Measurements from ENCODE around the gene GCGR. TPM values are rescaled to one million over a fixed set of nuclear protein-coding genes. Genes with fewer than 3 reads are reported as not detected.

The GCGR gene
- total and polyA plus RNA-seq, 2 of the 13 experiments (the other 11 are each of a cell fraction or from before 2014, with no cell fraction given), result 0.04 to 0.13 TPM

GRCh38 chr17:81842725-81843504 is 39.0 kb downstream of the GCGR start (continued):
- TF ChIP-seq ZNF768 (CRISPR knock-in tag; IDR thresholded peaks at IDR 0.05) (0 out of 2 replicates have a peak, but pooled peaks have one; percentile 2), ZNF772 (CRISPR knock-in tag; IDR thresholded peaks at IDR 0.05) (0 out of 2 replicates have a peak, but pooled peaks have one; percentile 45), MTERF4 (CRISPR knock-in tag; IDR thresholded peaks at IDR 0.05) (0 out of 2 replicates have a peak, but pooled peaks have one; percentile 27), NCOR1 (IDR thresholded peaks at IDR 0.05; ENCODE audit: borderline replicate concordance, low read length) (no peak), POLR2A (IDR thresholded peaks at IDR 0.05; ENCODE audit: insufficient read depth in 1 of 2, low read depth in 2 of 2, low read length in 2 of 2) (peak in 1 of 2 experiments; percentile 64; a peak in 3 of 4 replicates), AGO2 (optimal IDR thresholded peaks at IDR 0.05; ENCODE audit: low read depth, low read length) (peak; percentile 97), ZNF383 (CRISPR knock-in tag; IDR thresholded peaks at IDR 0.05; ENCODE audit: borderline replicate concordance) (no peak), YY1 (IDR thresholded peaks at IDR 0.05; ENCODE audit: insufficient read depth, insufficient replicate concordance, low read depth, low read length) (no peak), ZNF121 (CRISPR knock-in tag; IDR thresholded peaks at IDR 0.05) (0 out of 2 replicates have a peak, but pooled peaks have one; percentile 2), FIP1L1 (IDR thresholded peaks at IDR 0.05; ENCODE audit: borderline replicate concordance, insufficient read depth, low read depth, low read length) (0 out of 2 replicates have a peak, but pooled peaks have one; percentile 66), POLR2AphosphoS2 (IDR thresholded peaks at IDR 0.05; ENCODE audit: low read depth, low read length) (peak; percentile 95), ZNF572 (CRISPR knock-in tag; IDR thresholded peaks at IDR 0.05) (peak; percentile 82; the same call in 1 of the 2 replicates), BORCS8-MEF2B (CRISPR knock-in tag; IDR thresholded peaks at IDR 0.05) (0 out of 2 replicates have a peak, but pooled peaks have one; percentile 31), POLR2AphosphoS5 (IDR thresholded peaks at IDR 0.05; ENCODE audit: low read depth, low read length) (peak; percentile 56)
- TF ChIP-seq, protein P1, sequence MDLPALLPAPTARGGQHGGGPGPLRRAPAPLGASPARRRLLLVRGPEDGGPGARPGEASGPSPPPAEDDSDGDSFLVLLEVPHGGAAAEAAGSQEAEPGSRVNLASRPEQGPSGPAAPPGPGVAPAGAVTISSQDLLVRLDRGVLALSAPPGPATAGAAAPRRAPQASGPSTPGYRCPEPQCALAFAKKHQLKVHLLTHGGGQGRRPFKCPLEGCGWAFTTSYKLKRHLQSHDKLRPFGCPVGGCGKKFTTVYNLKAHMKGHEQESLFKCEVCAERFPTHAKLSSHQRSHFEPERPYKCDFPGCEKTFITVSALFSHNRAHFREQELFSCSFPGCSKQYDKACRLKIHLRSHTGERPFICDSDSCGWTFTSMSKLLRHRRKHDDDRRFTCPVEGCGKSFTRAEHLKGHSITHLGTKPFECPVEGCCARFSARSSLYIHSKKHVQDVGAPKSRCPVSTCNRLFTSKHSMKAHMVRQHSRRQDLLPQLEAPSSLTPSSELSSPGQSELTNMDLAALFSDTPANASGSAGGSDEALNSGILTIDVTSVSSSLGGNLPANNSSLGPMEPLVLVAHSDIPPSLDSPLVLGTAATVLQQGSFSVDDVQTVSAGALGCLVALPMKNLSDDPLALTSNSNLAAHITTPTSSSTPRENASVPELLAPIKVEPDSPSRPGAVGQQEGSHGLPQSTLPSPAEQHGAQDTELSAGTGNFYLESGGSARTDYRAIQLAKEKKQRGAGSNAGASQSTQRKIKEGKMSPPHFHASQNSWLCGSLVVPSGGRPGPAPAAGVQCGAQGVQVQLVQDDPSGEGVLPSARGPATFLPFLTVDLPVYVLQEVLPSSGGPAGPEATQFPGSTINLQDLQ (CRISPR knock-in tag; IDR thresholded peaks at IDR 0.05), result 0 out of 2 replicates have a peak, but pooled peaks have one; percentile 46

Measured in HepG2 (cell line).